Parathyroid adenoma (tissue), 2 donors: Measurements from ENCODE around the gene CECR2.

ENCODE experiments used
- H2AFZ ChIP-seq: fragments of 300-600 bp; sonication (generic); one replicate; pipeline ENCODE4 v1.7.0; 2017; ENCODE audit warnings: antibody characterized with exemption, mild to moderate bottlenecking
- H3K27ac ChIP-seq: fragments of 300-600 bp; sonication (generic); one replicate; pipeline ENCODE4 v1.7.0; 2017
- H3K27me3 ChIP-seq: fragments of 300-600 bp; sonication (generic); one replicate; pipeline ENCODE4 v1.7.0; 2017; ENCODE audit warnings: low read length; ENCODE audit not compliant: control insufficient read depth, insufficient read depth
- H3K36me3 ChIP-seq: fragments of 300-600 bp; sonication (generic); one replicate; pipeline ENCODE4 v1.7.0; 2017; ENCODE audit warnings: low read length; ENCODE audit not compliant: control insufficient read depth, insufficient read depth
- H3K4me1 ChIP-seq: fragments of 300-600 bp; sonication (generic); one replicate; pipeline ENCODE4 v1.7.0; 2017; ENCODE audit warnings: control low read depth
- H3K4me2 ChIP-seq: fragments of 300-600 bp; sonication (generic); one replicate; pipeline ENCODE4 v1.7.0; 2017; ENCODE audit warnings: low read length
- H3K4me3 ChIP-seq: fragments of 300-600 bp; sonication (generic); one replicate; pipeline ENCODE4 v1.7.0; 2017; ENCODE audit warnings: low read depth, low read length
- H3K79me2 ChIP-seq: fragments of 300-600 bp; sonication (generic); one replicate; pipeline ENCODE4 v1.7.0; 2017; ENCODE audit warnings: control low read depth
- H3K9ac ChIP-seq: fragments of 300-600 bp; sonication (generic); one replicate; pipeline ENCODE4 v1.7.0; 2017; ENCODE audit warnings: mild to moderate bottlenecking
- H3K9me3 ChIP-seq: fragments of 300-600 bp; sonication (generic); one replicate; pipeline ENCODE4 v1.7.0; 2017; ENCODE audit warnings: low read length; ENCODE audit not compliant: control insufficient read depth
- TF ChIP-seq, protein P1 (sequence below): fragments of 300-600 bp; sonication (generic); IDR thresholded peaks from one replicate; pipeline ENCODE4 v1.7.0; 2017; ENCODE audit warnings: antibody characterized with exemption, mild to moderate bottlenecking
- donor health status: primary hyperparathyroidism.

Gene CECR2

GRCh38 chr22:17381192-17381913, 12.1 kb downstream of the CECR2 start:
- H3K9ac ChIP-seq, result no peak overlapping the region
- H3K4me3 ChIP-seq, result no peak overlapping the region
- TF ChIP-seq, protein P1, sequence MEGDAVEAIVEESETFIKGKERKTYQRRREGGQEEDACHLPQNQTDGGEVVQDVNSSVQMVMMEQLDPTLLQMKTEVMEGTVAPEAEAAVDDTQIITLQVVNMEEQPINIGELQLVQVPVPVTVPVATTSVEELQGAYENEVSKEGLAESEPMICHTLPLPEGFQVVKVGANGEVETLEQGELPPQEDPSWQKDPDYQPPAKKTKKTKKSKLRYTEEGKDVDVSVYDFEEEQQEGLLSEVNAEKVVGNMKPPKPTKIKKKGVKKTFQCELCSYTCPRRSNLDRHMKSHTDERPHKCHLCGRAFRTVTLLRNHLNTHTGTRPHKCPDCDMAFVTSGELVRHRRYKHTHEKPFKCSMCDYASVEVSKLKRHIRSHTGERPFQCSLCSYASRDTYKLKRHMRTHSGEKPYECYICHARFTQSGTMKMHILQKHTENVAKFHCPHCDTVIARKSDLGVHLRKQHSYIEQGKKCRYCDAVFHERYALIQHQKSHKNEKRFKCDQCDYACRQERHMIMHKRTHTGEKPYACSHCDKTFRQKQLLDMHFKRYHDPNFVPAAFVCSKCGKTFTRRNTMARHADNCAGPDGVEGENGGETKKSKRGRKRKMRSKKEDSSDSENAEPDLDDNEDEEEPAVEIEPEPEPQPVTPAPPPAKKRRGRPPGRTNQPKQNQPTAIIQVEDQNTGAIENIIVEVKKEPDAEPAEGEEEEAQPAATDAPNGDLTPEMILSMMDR, result no peak
- no peaks in the 10 kb centered on the region for H3K4me1 ChIP-seq
- no peak overlapping the region for H3K27ac ChIP-seq
- no peaks in the 10 kb centered on the region for H3K27me3 ChIP-seq
- H2AFZ ChIP-seq, result no peak overlapping the region
- H3K36me3 ChIP-seq, result no peaks in the 10 kb centered on the region
- H3K79me2 ChIP-seq, result no peaks in the 10 kb centered on the region
- H3K9me3 ChIP-seq, result no peaks in the 10 kb centered on the region
- H3K4me2 ChIP-seq, result no peak overlapping the region

DNA sequence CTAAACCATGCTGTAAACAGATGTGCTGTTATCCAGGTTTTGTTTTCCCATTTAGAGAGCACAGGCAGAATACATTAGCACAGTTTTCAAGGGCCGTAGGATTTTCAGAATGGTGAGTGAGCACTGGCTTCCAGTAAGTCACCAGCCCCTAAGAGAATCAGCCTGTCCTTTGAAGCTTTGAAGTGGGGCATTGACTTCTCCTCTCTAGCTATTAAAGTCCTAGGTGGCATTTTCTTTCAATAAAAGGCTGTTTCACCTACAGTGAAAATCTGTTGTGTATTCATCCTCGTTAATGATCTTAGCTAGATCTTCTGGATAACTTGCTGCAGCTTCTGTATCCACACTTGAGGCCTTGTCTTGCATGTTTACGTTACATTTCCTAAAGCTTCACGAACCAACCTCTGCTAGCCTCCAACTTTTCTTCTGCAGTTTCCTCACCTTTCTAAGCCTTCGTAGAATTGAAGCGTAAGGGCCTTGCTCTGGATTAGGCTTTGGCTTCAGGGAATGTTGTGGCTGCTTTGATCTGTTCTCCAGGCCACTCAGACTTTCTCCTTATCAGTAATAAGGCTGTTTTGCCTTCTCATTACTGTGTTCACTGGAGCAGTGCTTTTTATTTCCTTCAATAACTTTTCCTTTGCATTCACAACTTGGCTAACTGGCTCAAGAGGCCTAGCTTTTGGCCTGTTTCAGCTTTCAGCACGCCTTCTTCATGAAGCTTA, 15.5 kb downstream of the CECR2 start:
- Histone ChIP-seq H3K27me3 (no peaks in the 10 kb centered on the region), H2AFZ (no peak overlapping the region), H3K4me1 (no peaks in the 10 kb centered on the region), H3K79me2 (no peaks in the 10 kb centered on the region), H3K36me3 (no peaks in the 10 kb centered on the region), H3K27ac (no peak overlapping the region), H3K9ac (no peak overlapping the region), H3K4me3 (no peak overlapping the region), H3K4me2 (no peak overlapping the region), H3K9me3 (no peaks in the 10 kb centered on the region)
- TF ChIP-seq, protein P1, result no peak

GRCh38 chr22:17387356-17387755, 18.1 kb downstream of the CECR2 start:
- Histone ChIP-seq H3K4me3 (no peak overlapping the region), H3K4me1 (no peaks in the 10 kb centered on the region), H3K36me3 (no peaks in the 10 kb centered on the region), H3K9me3 (no peaks in the 10 kb centered on the region), H3K9ac (no peak overlapping the region), H3K27ac (no peak overlapping the region), H3K79me2 (no peaks in the 10 kb centered on the region), H3K4me2 (no peak overlapping the region), H2AFZ (no peak overlapping the region), H3K27me3 (no peaks in the 10 kb centered on the region)
- TF ChIP-seq, protein P1, result no peak

- no peak overlapping the region for H3K27ac ChIP-seq
- no peaks in the 10 kb centered on the region for H3K9me3 ChIP-seq
- no peak overlapping the region for H3K4me2 ChIP-seq
- no peak overlapping the region for H3K4me3 ChIP-seq
- no peaks in the 10 kb centered on the region for H3K4me1 ChIP-seq
- TF ChIP-seq, protein P1, result no peak
- no peaks in the 10 kb centered on the region for H3K79me2 ChIP-seq
- H3K27me3 ChIP-seq, result no peaks in the 10 kb centered on the region
- H2AFZ ChIP-seq, result no peak overlapping the region
- H3K9ac ChIP-seq, result no peak overlapping the region
- no peaks in the 10 kb centered on the region for H3K36me3 ChIP-seq
Measured at GRCh38 chr22:17388235-17388634, 19.0 kb downstream of the CECR2 start.
